ENCODE data around the gene CLEC1A. TPM values are rescaled to one million over a fixed set of nuclear protein-coding genes. Genes with fewer than 3 reads are reported as not detected.

CLEC1A gene
- total and polyA plus RNA-seq, 2 experiments from 2014 or later = not detected

- no peaks in the 10 kb centered on the region for H3K9me3 ChIP-seq (ENCODE audit: low read depth)
- H4K20me1 ChIP-seq (ENCODE audit: insufficient read depth) = no peaks in the 10 kb centered on the region
- TF ChIP-seq EZH2phosphoT487 (IDR thresholded peaks at IDR 0.05; ENCODE audit: insufficient read depth, low read depth) = no peak
- no peak for TF ChIP-seq EZH2 (IDR thresholded peaks at IDR 0.05; ENCODE audit: insufficient read depth, poor library complexity, severe bottlenecking)
- no peak overlapping the region for H3K4me2 ChIP-seq (ENCODE audit: unreplicated experiment)
- no peak overlapping the region for H3K9ac ChIP-seq
- H3K4me3 ChIP-seq = no peak overlapping the region
- no peaks in the 10 kb centered on the region for H3K27me3 ChIP-seq (replicated peaks; ENCODE audit: insufficient read depth)
- H3K4me1 ChIP-seq (ENCODE audit: insufficient read depth) = peaks cover 8% of the 10 kb centered on the region
- 58 to 77% methylated on average over 1 of the region's 1 CpG for WGBS, 2 experiments (ENCODE audit: low coverage in 1 of 2, low lambda C conversion rate in 2 of 2, missing lambda C conversion rate in 2 of 2)
- DNase-seq = peak; percentile 34
- no peak overlapping the region for H2AFZ ChIP-seq
- in situ Hi-C loops (cut with MboI) = no loop called here
- H3F3A ChIP-seq (ENCODE audit: insufficient read depth) = no peaks in the 10 kb centered on the region
- no peaks in the 10 kb centered on the region for H3K9me2 ChIP-seq (ENCODE audit: insufficient read depth)
- no peak overlapping the region for H3K27ac ChIP-seq
- no peaks in the 10 kb centered on the region for H3K79me2 ChIP-seq (ENCODE audit: insufficient read depth)
- H3K36me3 ChIP-seq (ENCODE audit: low read depth) = no peaks in the 10 kb centered on the region
These were observed 14.3 kb upstream of the CLEC1A start for GRCh38 chr12:10113075-10113474.

- in situ Hi-C loops (cut with MboI) = no loop called here
- Histone ChIP-seq H2AFZ (no peak overlapping the region), H3K27ac (no peak overlapping the region)
These were observed 12.7 kb upstream of the CLEC1A start for GRCh38 chr12:10111451-10111850.

GRCh38 chr12:10110256-10110844 is 11.6 kb upstream of the CLEC1A start:
- H3K9ac ChIP-seq = no peak overlapping the region
- H3K9me2 ChIP-seq (ENCODE audit: insufficient read depth) = no peaks in the 10 kb centered on the region
- no peak overlapping the region for H3K4me3 ChIP-seq
- no peaks in the 10 kb centered on the region for H3F3A ChIP-seq (ENCODE audit: insufficient read depth)
- H3K36me3 ChIP-seq (ENCODE audit: low read depth) = no peaks in the 10 kb centered on the region
- peaks cover 8% of the 10 kb centered on the region for H3K4me1 ChIP-seq (ENCODE audit: insufficient read depth)
- no peaks in the 10 kb centered on the region for H4K20me1 ChIP-seq (ENCODE audit: insufficient read depth)
- in situ Hi-C loops (cut with MboI) = no loop called here
- H2AFZ ChIP-seq = no peak overlapping the region
- H3K4me2 ChIP-seq (ENCODE audit: unreplicated experiment) = no peak overlapping the region
- no peak overlapping the region for H3K27ac ChIP-seq
- H3K27me3 ChIP-seq (replicated peaks; ENCODE audit: insufficient read depth) = no peaks in the 10 kb centered on the region
- 61 to 62% methylated on average over 2 of the region's 2 CpGs for WGBS, 2 experiments (ENCODE audit: low coverage in 1 of 2, low lambda C conversion rate in 2 of 2, missing lambda C conversion rate in 2 of 2)
- no peak for TF ChIP-seq EZH2phosphoT487 (IDR thresholded peaks at IDR 0.05; ENCODE audit: insufficient read depth, low read depth)
- no peak for TF ChIP-seq EZH2 (IDR thresholded peaks at IDR 0.05; ENCODE audit: insufficient read depth, poor library complexity, severe bottlenecking)
- H3K9me3 ChIP-seq (ENCODE audit: low read depth) = no peaks in the 10 kb centered on the region
- no peak for DNase-seq
- H3K79me2 ChIP-seq (ENCODE audit: insufficient read depth) = no peaks in the 10 kb centered on the region

More at GRCh38 chr12:10111451-10111850, 12.7 kb upstream of the CLEC1A start:
- no peak for TF ChIP-seq EZH2 (IDR thresholded peaks at IDR 0.05; ENCODE audit: insufficient read depth, poor library complexity, severe bottlenecking)
- no peak for TF ChIP-seq EZH2phosphoT487 (IDR thresholded peaks at IDR 0.05; ENCODE audit: insufficient read depth, low read depth)
- H3K4me2 ChIP-seq (ENCODE audit: unreplicated experiment) = no peak overlapping the region
- H4K20me1 ChIP-seq (ENCODE audit: insufficient read depth) = no peaks in the 10 kb centered on the region
- H3K79me2 ChIP-seq (ENCODE audit: insufficient read depth) = no peaks in the 10 kb centered on the region
- no peak overlapping the region for H3K4me3 ChIP-seq
- no peak overlapping the region for H3K9ac ChIP-seq
- H3K9me3 ChIP-seq (ENCODE audit: low read depth) = no peaks in the 10 kb centered on the region
- H3K4me1 ChIP-seq (ENCODE audit: insufficient read depth) = peaks cover 8% of the 10 kb centered on the region
- no peaks in the 10 kb centered on the region for H3K27me3 ChIP-seq (replicated peaks; ENCODE audit: insufficient read depth)
- H3K36me3 ChIP-seq (ENCODE audit: low read depth) = no peaks in the 10 kb centered on the region
- WGBS, 2 experiments (ENCODE audit: low coverage in 1 of 2, low lambda C conversion rate in 2 of 2, missing lambda C conversion rate in 2 of 2) = 83 to 89% methylated on average over 31 to 37 of the region's 38 CpGs
- no peaks in the 10 kb centered on the region for H3F3A ChIP-seq (ENCODE audit: insufficient read depth)
- DNase-seq = no peak
- no peaks in the 10 kb centered on the region for H3K9me2 ChIP-seq (ENCODE audit: insufficient read depth)

- Histone ChIP-seq H3F3A (ENCODE audit: insufficient read depth) (peaks cover 19% of the 10 kb centered on the region), H3K4me3 (no peak overlapping the region), H3K27ac (no peak overlapping the region), H3K36me3 (ENCODE audit: low read depth) (no peaks in the 10 kb centered on the region), H3K4me1 (ENCODE audit: insufficient read depth) (peaks cover 15% of the 10 kb centered on the region), H3K27me3 (replicated peaks; ENCODE audit: insufficient read depth) (no peaks in the 10 kb centered on the region), H3K4me2 (ENCODE audit: unreplicated experiment) (no peak overlapping the region), H3K9me2 (ENCODE audit: insufficient read depth) (no peaks in the 10 kb centered on the region), H3K79me2 (ENCODE audit: insufficient read depth) (no peaks in the 10 kb centered on the region), H2AFZ (no peak overlapping the region), H4K20me1 (ENCODE audit: insufficient read depth) (no peaks in the 10 kb centered on the region), H3K9ac (no peak overlapping the region), H3K9me3 (ENCODE audit: low read depth) (no peaks in the 10 kb centered on the region)
- TF ChIP-seq EZH2 (IDR thresholded peaks at IDR 0.05; ENCODE audit: insufficient read depth, poor library complexity, severe bottlenecking) (no peak), EZH2phosphoT487 (IDR thresholded peaks at IDR 0.05; ENCODE audit: insufficient read depth, low read depth) (no peak)
- no peak for DNase-seq
- in situ Hi-C loops (cut with MboI) = no loop called here
- WGBS, 2 experiments (ENCODE audit: low coverage in 1 of 2, low lambda C conversion rate in 2 of 2, missing lambda C conversion rate in 2 of 2) = 46 to 50% methylated on average over 2 of the region's 2 CpGs
These were observed 3.5 kb upstream of the CLEC1A start for GRCh38 chr12:10102322-10102721.

Measured in GM23248 (cell line).